Measurements from ENCODE around the gene SPAG16. TPM values are rescaled to one million over a fixed set of nuclear protein-coding genes. Genes with fewer than 3 reads are reported as not detected.

The SPAG16 gene
- total RNA-seq, 1 experiment from 2014 or later, result 30.0 TPM

DNA sequence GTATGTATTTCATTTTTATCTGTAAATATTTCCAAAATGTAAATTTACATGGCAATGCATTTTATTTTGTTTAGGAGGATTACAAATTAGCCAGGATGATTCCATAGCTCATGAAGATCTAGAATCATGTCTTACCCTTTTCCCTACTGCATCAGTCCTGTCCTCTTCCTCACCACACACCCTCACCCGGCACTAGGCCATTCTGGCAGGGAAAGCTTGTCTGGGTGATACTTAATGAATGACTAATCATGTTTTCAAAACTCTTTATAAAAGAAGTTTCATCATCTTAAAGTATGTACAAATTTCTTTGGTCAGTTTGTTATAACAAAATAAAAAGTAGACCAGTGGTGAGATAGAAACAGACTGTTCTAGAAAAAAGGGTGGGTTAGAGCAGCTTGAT lies 843.3 kb downstream of the SPAG16 start:
- peak; percentile 24 to 61 for DNase-seq
- Histone ChIP-seq H2AFZ (no peak overlapping the region), H3K27me3 (ENCODE audit: insufficient read depth, low read depth) (no peaks in the 10 kb centered on the region), H3K9me3 (ENCODE audit: insufficient read depth, low read depth) (peaks cover 4% of the 10 kb centered on the region; the same call in 1 of the 2 replicates), H3K4me3 (no peak overlapping the region), H3F3A (ENCODE audit: insufficient read depth, low read depth) (no peaks in the 10 kb centered on the region), H3K4me2 (peak overlapping the region; percentile 10; the same call in 1 of the 2 replicates), H3K36me3 (ENCODE audit: low read depth) (no peaks in the 10 kb centered on the region), H4K20me1 (ENCODE audit: insufficient read depth) (no peaks in the 10 kb centered on the region), H3K4me1 (replicated peaks; ENCODE audit: insufficient read depth) (peaks cover 22% of the 10 kb centered on the region), H3K79me2 (ENCODE audit: low read depth) (no peaks in the 10 kb centered on the region), H3K9me2 (ENCODE audit: insufficient read depth) (no peaks in the 10 kb centered on the region), H3K27ac (peak overlapping the region; percentile 56)
- intact Hi-C loops (cut with micrococcal nuclease; ENCODE audit: unreplicated experiment), result no loop called here
- no TSS peak for BruUV-seq (replicated peaks)
- no peak for TF ChIP-seq EZH2 (IDR thresholded peaks at IDR 0.05; ENCODE audit: low read depth)
- TF ChIP-seq, protein P1, sequence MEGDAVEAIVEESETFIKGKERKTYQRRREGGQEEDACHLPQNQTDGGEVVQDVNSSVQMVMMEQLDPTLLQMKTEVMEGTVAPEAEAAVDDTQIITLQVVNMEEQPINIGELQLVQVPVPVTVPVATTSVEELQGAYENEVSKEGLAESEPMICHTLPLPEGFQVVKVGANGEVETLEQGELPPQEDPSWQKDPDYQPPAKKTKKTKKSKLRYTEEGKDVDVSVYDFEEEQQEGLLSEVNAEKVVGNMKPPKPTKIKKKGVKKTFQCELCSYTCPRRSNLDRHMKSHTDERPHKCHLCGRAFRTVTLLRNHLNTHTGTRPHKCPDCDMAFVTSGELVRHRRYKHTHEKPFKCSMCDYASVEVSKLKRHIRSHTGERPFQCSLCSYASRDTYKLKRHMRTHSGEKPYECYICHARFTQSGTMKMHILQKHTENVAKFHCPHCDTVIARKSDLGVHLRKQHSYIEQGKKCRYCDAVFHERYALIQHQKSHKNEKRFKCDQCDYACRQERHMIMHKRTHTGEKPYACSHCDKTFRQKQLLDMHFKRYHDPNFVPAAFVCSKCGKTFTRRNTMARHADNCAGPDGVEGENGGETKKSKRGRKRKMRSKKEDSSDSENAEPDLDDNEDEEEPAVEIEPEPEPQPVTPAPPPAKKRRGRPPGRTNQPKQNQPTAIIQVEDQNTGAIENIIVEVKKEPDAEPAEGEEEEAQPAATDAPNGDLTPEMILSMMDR (conservative IDR thresholded peaks at IDR 0.05), result no peak
- ChIA-PET POLR2A (ENCODE audit: unreplicated experiment) (interaction anchor here (0.9 kb wide), 1 partner anchor 97 kb away, joined by 9 read pairs; no protein-coding TSS in a partner anchor), CTCF (interaction anchor here (0.6 kb wide), 1 partner anchor 14 kb away, joined by 3 read pairs; no protein-coding TSS in a partner anchor)

DNA sequence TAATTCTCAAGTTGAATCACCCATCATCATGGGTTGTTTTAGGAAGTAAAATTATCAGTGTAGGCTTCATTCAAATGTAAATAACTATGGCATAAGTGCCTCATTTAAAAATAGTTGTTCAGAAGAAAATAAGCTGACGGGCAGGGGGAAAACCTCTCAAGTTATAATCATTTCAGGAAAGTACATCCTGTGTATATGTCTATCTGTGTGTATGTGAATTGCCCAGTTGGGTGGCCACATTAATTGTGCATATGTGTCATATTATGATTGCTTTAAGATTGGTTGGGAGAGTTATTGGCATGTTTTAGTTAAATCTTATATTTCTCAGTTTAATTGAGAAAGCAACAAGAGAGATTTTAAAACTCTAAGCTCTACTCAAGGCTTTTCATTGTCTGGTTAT lies 843.8 kb downstream of the SPAG16 start:
- peaks cover 22% of the 10 kb centered on the region for H3K4me1 ChIP-seq (replicated peaks; ENCODE audit: insufficient read depth)
- H3K27me3 ChIP-seq (ENCODE audit: insufficient read depth, low read depth), result no peaks in the 10 kb centered on the region
- no peaks in the 10 kb centered on the region for H3K36me3 ChIP-seq (ENCODE audit: low read depth)
- no TSS peak for BruUV-seq (replicated peaks)
- POLR2A ChIA-PET (ENCODE audit: unreplicated experiment), result no interaction called here
- no peaks in the 10 kb centered on the region for H3K9me2 ChIP-seq (ENCODE audit: insufficient read depth)
- H3K27ac ChIP-seq, result peak overlapping the region; percentile 56
- H3K79me2 ChIP-seq (ENCODE audit: low read depth), result no peaks in the 10 kb centered on the region
- intact Hi-C loops (cut with micrococcal nuclease; ENCODE audit: unreplicated experiment), result no loop called here
- peak overlapping the region; percentile 1; the same call in 1 of the 2 replicates for H3K4me2 ChIP-seq
- H3F3A ChIP-seq (ENCODE audit: insufficient read depth, low read depth), result no peaks in the 10 kb centered on the region
- no peaks in the 10 kb centered on the region for H4K20me1 ChIP-seq (ENCODE audit: insufficient read depth)
- DNase-seq, result no peak
- TF ChIP-seq, protein P1 (conservative IDR thresholded peaks at IDR 0.05), result no peak
- no peak for TF ChIP-seq EZH2 (IDR thresholded peaks at IDR 0.05; ENCODE audit: low read depth)
- no peak overlapping the region for H3K4me3 ChIP-seq
- H3K9me3 ChIP-seq (ENCODE audit: insufficient read depth, low read depth), result peaks cover 4% of the 10 kb centered on the region; the same call in 1 of the 2 replicates
- no peak overlapping the region for H2AFZ ChIP-seq
- CTCF ChIA-PET, result no interaction called here

DNA sequence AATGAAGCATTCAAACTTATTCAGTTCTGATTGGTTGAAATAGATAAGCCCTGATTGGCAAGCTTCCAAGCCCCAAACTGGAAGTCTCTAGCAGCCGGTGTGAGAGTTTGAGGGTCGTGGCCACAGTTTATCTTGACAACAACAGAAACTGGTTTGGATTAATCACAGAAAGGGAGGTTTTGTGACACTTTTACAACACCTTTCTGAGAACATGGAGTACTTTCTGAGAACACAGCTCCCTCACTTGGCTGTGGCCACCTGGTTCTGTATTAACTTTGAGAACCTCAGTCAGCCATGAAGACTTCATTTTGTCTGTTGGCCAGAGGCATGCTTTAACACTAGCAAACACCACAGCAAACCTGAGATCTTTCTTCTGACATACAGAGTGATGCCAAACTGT lies 845.9 kb downstream of the SPAG16 start:
- H4K20me1 ChIP-seq (ENCODE audit: insufficient read depth), result no peaks in the 10 kb centered on the region
- CTCF ChIA-PET, result no interaction called here
- no TSS peak for BruUV-seq (replicated peaks)

More for the DNA sequence above, 845.9 kb downstream of the SPAG16 start:
- intact Hi-C loops (cut with micrococcal nuclease; ENCODE audit: unreplicated experiment), result no loop called here
- Histone ChIP-seq H3K79me2 (ENCODE audit: low read depth) (no peaks in the 10 kb centered on the region), H3K4me3 (no peak overlapping the region), H2AFZ (no peak overlapping the region), H3K4me1 (replicated peaks; ENCODE audit: insufficient read depth) (peaks cover 22% of the 10 kb centered on the region), H3K4me2 (no peak overlapping the region), H3K9me2 (ENCODE audit: insufficient read depth) (no peaks in the 10 kb centered on the region), H3K9me3 (ENCODE audit: insufficient read depth, low read depth) (no peaks in the 10 kb centered on the region), H3K36me3 (ENCODE audit: low read depth) (no peaks in the 10 kb centered on the region), H3K27me3 (ENCODE audit: insufficient read depth, low read depth) (no peaks in the 10 kb centered on the region), H3K27ac (no peak overlapping the region), H3F3A (ENCODE audit: insufficient read depth, low read depth) (no peaks in the 10 kb centered on the region)
- TF ChIP-seq, protein P1 (conservative IDR thresholded peaks at IDR 0.05), result no peak
- no peak for TF ChIP-seq EZH2 (IDR thresholded peaks at IDR 0.05; ENCODE audit: low read depth)
- POLR2A ChIA-PET (ENCODE audit: unreplicated experiment), result no interaction called here
- no peak for DNase-seq

Data from PC-9 (cell line).